NCI-H187 treated with DMSO at 0.1 percent for 48 hours (cell line): ENCODE measurements around the gene KIR2DL1.
"Not testable (repeated sequence)": the region's sequence is repeated elsewhere in the genome, so short reads cannot be mapped to it uniquely, and the experiment has no call there.

ENCODE experiments used
- DNase-seq: peaks from one replicate; lab custom pipeline; 2025; lab: John Stamatoyannopoulos, UW

KIR2DL1 gene

DNA sequence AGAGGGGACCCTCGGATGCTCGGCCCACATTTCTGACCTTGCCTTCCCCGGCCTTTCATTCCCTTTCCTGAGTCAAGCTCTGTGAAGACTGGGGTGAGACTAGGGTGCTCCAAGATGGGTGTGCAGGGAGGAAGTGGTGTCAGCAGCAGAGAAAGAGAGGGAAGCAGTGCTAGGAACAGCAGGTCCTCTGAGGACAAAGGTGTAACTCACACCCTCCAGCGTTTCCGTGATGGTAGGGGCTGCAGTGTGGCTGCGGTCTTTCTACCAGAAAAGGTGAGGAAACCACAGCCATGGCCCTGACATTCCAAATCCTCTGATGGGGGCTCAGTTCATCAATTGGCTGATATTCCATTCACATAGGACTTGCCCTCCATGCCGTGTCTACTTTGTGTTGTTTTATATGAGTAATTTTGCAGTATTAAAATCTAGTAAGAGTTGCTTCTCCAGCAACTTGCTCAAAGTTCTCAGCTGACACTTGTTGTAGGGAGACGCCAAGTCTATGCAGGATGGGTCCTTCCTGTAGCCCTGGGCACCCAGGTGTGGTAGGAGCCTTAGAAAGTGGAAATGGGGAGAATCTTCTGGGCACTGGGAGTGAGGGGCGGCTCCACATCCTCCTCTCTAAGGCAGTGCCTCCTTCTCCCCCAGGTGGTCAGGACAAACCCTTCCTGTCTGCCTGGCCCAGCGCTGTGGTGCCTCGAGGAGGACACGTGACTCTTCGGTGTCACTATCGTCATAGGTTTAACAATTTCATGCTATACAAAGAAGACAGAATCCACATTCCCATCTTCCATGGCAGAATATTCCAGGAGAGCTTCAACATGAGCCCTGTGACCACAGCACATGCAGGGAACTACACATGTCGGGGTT, 48.3 kb downstream of the KIR2DL1 start:
- no peak for DNase-seq

DNA sequence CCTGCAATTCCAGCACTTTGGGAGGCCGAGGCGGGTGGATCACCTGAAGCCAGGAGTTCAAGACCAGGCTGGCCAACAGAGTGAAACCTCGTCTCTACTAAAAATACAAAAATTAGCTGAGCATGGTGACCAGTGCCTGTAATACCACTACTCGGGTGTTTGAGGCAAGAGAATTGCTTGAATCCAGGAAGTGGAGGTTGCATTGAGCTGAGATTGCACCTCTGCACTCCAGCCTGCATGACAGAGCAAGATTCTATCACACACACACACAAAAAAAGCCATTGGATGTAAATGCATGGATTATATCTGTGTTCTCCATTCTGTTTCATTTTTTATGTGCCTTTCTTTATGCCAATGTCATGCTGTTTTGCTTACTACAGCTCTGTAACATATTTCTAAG, 54.8 kb downstream of the KIR2DL1 start:
- DNase-seq = not testable (repeated sequence)

DNA sequence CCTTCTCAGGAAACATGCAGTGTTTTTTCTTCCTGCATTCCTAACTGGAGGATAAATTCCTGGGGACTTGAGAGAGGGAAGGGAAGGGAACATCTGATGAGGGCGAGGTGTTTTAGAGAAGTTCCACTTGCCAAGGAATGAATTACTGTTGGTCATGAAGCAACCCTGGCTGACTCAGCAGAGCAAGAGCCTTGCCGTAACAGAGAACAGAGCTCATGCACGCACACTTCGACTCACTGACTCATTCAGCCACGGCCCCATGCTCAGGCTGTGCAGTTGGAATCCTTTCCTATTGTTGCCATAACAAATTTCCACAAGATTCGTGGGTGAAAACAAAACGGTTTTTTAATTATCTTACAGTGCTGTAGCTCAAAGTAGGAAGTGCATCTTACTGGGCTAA, 55.7 kb downstream of the KIR2DL1 start:
- DNase-seq = not testable (repeated sequence)

DNA sequence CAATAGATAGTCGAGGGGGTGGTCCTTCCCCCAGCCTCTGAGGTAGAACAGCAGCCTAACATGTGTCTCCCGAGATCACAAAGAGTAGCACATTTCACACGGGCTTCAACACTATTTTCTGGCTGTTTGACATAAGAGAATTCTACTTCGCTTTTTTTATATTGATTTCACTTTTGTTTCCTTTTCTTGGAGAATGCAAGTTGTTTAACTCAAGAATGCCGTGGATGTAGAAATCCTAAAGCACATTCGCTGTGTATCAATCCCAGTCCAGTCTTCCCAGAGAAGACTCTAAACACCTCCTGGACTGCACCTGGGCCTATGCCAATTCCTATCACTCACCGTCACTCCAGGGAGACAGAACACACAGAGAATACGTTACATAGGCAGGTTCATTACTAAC, 58.5 kb downstream of the KIR2DL1 start:
- DNase-seq = not testable (repeated sequence)

DNA sequence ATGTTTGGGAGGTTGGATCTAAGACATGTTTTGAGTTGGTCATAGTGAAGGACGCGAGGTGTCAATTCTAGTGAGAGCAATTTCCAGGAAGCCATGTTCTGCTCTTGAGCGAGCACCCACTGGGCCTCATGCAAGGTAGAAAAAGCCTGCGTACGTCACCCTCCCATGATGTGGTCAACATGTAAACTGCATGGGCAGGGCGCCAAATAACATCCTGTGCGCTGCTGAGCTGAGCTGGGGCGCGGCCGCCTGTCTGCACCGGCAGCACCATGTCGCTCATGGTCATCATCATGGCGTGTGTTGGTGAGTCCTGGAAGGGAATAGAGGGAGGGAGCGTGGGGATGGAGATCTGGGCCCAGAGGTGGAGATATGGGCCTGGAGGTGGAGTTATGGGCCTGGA, 62.9 kb downstream of the KIR2DL1 start, which contains the start of gene KIR2DS4:
KIR2DS4 (plus strand) TSS at position 181 of the 400 bp plus-strand sequence.
- not testable (repeated sequence) for DNase-seq
